ENCODE data around the gene CTXN3.

The CTXN3 gene

GRCh38 chr5:127649018-127649439, at the start of gene CTXN3:
Gene CTXN3 (plus strand): TSS chr5:127649082. CDS start chr5:127657522, 8,440 bp downstream.
- DNase-seq, result no peak

- DNase-seq, result no peak
Observed at GRCh38 chr5:127599320-127599719, 49.6 kb upstream of the CTXN3 start.

- DNase-seq, result no peak
Observed at GRCh38 chr5:127599847-127600246, 49.0 kb upstream of the CTXN3 start.

- DNase-seq, result no peak
Observed at GRCh38 chr5:127601111-127601510, 47.8 kb upstream of the CTXN3 start.

- DNase-seq, result no peak
Observed at GRCh38 chr5:127601601-127602000, 47.3 kb upstream of the CTXN3 start.

- no peak for DNase-seq
Observed at GRCh38 chr5:127602481-127602880, 46.4 kb upstream of the CTXN3 start.

GRCh38 chr5:127602896-127603844, 45.7 kb upstream of the CTXN3 start:
- DNase-seq, result no peak

GRCh38 chr5:127608077-127608660, 40.7 kb upstream of the CTXN3 start:
- no peak for DNase-seq

- no peak for DNase-seq
Observed at GRCh38 chr5:127609011-127609410, 39.9 kb upstream of the CTXN3 start.

- DNase-seq, result no peak
Observed at GRCh38 chr5:127609957-127610356, 38.9 kb upstream of the CTXN3 start.

GRCh38 chr5:127612441-127613141, 36.3 kb upstream of the CTXN3 start:
- DNase-seq, result no peak

- DNase-seq, result no peak
Observed at GRCh38 chr5:127615916-127616315, 33.0 kb upstream of the CTXN3 start.

- DNase-seq, result no peak
Observed at GRCh38 chr5:127619908-127620479, 28.9 kb upstream of the CTXN3 start.

- DNase-seq, result no peak
Observed at GRCh38 chr5:127621601-127622325, 27.1 kb upstream of the CTXN3 start.

GRCh38 chr5:127634007-127634406, 14.9 kb upstream of the CTXN3 start:
- no peak for DNase-seq

- DNase-seq, result no peak
Observed at GRCh38 chr5:127639828-127640227, 9.1 kb upstream of the CTXN3 start.

GRCh38 chr5:127642949-127643348, 5.9 kb upstream of the CTXN3 start:
- DNase-seq, result no peak

GRCh38 chr5:127643607-127644006, 5.3 kb upstream of the CTXN3 start:
- no peak for DNase-seq

- DNase-seq, result no peak
Observed at GRCh38 chr5:127645300-127645726, 3.6 kb upstream of the CTXN3 start.

GRCh38 chr5:127647361-127647958, 1.4 kb upstream of the CTXN3 start:
- DNase-seq, result no peak

- DNase-seq, result no peak
Observed at GRCh38 chr5:127650022-127650421, 1.1 kb downstream of the CTXN3 start.

GRCh38 chr5:127650649-127651048, 1.8 kb downstream of the CTXN3 start:
- DNase-seq, result no peak

All from RPMI8226 (cell line).